Central memory CD8-positive, alpha-beta T cell (primary cell): ENCODE data around the gene SYTL3.
"Not testable (repeated sequence)": the region's sequence is repeated elsewhere in the genome, so short reads cannot be mapped to it uniquely, and the experiment has no call there.

Source experiments
- ATAC-seq: fragments of 150-1000 bp; cut with Tn5 transposase; replicated peaks from 2 replicates; pipeline ENCODE4 v1.10.0; 2022; ENCODE audit warnings: mild to moderate bottlenecking, moderate FRiP score, moderate number of reproducible peaks; ENCODE audit not compliant: poor library complexity, severe bottlenecking; ENCODE audit errors: extremely low read depth
- DNase-seq, 2 donors: peaks; one replicate each; pipeline ENCODE4 v3.0.0; 2021; ENCODE audit warnings: low spot score in 2 of 2
- H3K27ac Mint-ChIP-seq: one replicate; pipeline ENCODE4 v1.8.0; 2022; ENCODE audit warnings: low read depth, mild to moderate bottlenecking, moderate library complexity, mixed read lengths
- H3K27me3 Mint-ChIP-seq: one replicate; pipeline ENCODE4 v1.8.0; 2022; ENCODE audit warnings: mixed read lengths
- H3K36me3 Mint-ChIP-seq: one replicate; pipeline ENCODE4 v1.8.0; 2022; ENCODE audit warnings: mild to moderate bottlenecking, moderate library complexity, mixed read lengths; ENCODE audit not compliant: insufficient read depth
- H3K4me1 Mint-ChIP-seq: one replicate; pipeline ENCODE4 v1.8.0; 2022; ENCODE audit warnings: mixed read lengths
- H3K4me3 Mint-ChIP-seq: one replicate; pipeline ENCODE4 v1.8.0; 2022; ENCODE audit warnings: mild to moderate bottlenecking, moderate library complexity, mixed read lengths
- H3K9me3 Mint-ChIP-seq: one replicate; pipeline ENCODE4 v1.8.0; 2022; ENCODE audit warnings: mixed read lengths

SYTL3 gene

GRCh38 chr6:158638324-158638854 is 11.5 kb upstream of the SYTL3 start:
- Mint-ChIP-seq H3K27me3 (no peaks in the 10 kb centered on the region), H3K4me3 (no peak overlapping the region), H3K27ac (peak overlapping the region; percentile 92), H3K9me3 (no peaks in the 10 kb centered on the region), H3K36me3 (peaks cover 46% of the 10 kb centered on the region), H3K4me1 (peaks cover 71% of the 10 kb centered on the region)
- DNase-seq (no peak), ATAC-seq (no peak)

- H3K4me1 Mint-ChIP-seq = peaks cover 71% of the 10 kb centered on the region
- no peak overlapping the region for H3K4me3 Mint-ChIP-seq
- peaks cover 49% of the 10 kb centered on the region for H3K36me3 Mint-ChIP-seq
- ATAC-seq (no peak), DNase-seq (no peak)
- H3K9me3 Mint-ChIP-seq = no peaks in the 10 kb centered on the region
- H3K27ac Mint-ChIP-seq = peak overlapping the region; percentile 92
- no peaks in the 10 kb centered on the region for H3K27me3 Mint-ChIP-seq
Measured at GRCh38 chr6:158639056-158639455, 10.8 kb upstream of the SYTL3 start.

- Mint-ChIP-seq H3K4me1 (peaks cover 66% of the 10 kb centered on the region), H3K27ac (peak overlapping the region; percentile 92), H3K4me3 (peak overlapping the region; percentile 55), H3K36me3 (peaks cover 55% of the 10 kb centered on the region), H3K27me3 (no peaks in the 10 kb centered on the region), H3K9me3 (no peaks in the 10 kb centered on the region)
- DNase-seq (no peak), ATAC-seq (no peak)
Measured at GRCh38 chr6:158640519-158640918, 9.3 kb upstream of the SYTL3 start.

- H3K9me3 Mint-ChIP-seq = no peaks in the 10 kb centered on the region
- H3K4me3 Mint-ChIP-seq = peak overlapping the region; percentile 96
- no peaks in the 10 kb centered on the region for H3K27me3 Mint-ChIP-seq
- DNase-seq = no peak
- peaks cover 70% of the 10 kb centered on the region for H3K4me1 Mint-ChIP-seq
- no peak for ATAC-seq
- peak overlapping the region; percentile 94 for H3K27ac Mint-ChIP-seq
- peaks cover 43% of the 10 kb centered on the region for H3K36me3 Mint-ChIP-seq
Measured at GRCh38 chr6:158642097-158642601, 7.7 kb upstream of the SYTL3 start.

- ATAC-seq = peak; percentile 4
- H3K9me3 Mint-ChIP-seq = no peaks in the 10 kb centered on the region
- H3K4me1 Mint-ChIP-seq = peaks cover 64% of the 10 kb centered on the region
- no peaks in the 10 kb centered on the region for H3K27me3 Mint-ChIP-seq
- peak overlapping the region; percentile 94 for H3K27ac Mint-ChIP-seq
- no peak for DNase-seq
- peak overlapping the region; percentile 96 for H3K4me3 Mint-ChIP-seq
- H3K36me3 Mint-ChIP-seq = peaks cover 35% of the 10 kb centered on the region
Measured at GRCh38 chr6:158643836-158644230, 6.0 kb upstream of the SYTL3 start.

GRCh38 chr6:158644231-158645063 is 5.4 kb upstream of the SYTL3 start, which contains the start of gene DYNLT1:
TSS of gene DYNLT1 (minus strand) at chr6:158644743. CDS start at chr6:158644708, 35 bp downstream.
- H3K4me3 Mint-ChIP-seq = peak within 1 kb of the TSS; percentile 96
- DNase-seq = peak; percentile 79 to 88
- no peaks in the 10 kb centered on the region for H3K27me3 Mint-ChIP-seq
- peak within 1 kb of the TSS; percentile 94 for H3K27ac Mint-ChIP-seq
- peaks cover 35% of the 10 kb centered on the region for H3K36me3 Mint-ChIP-seq
- H3K9me3 Mint-ChIP-seq = no peaks in the 10 kb centered on the region
- H3K4me1 Mint-ChIP-seq = peaks cover 64% of the 10 kb centered on the region
- peak; percentile 57 for ATAC-seq

- Mint-ChIP-seq H3K27me3 (no peaks in the 10 kb centered on the region), H3K27ac (peak overlapping the region; percentile 94), H3K4me3 (peak overlapping the region; percentile 96), H3K36me3 (peaks cover 33% of the 10 kb centered on the region), H3K9me3 (no peaks in the 10 kb centered on the region), H3K4me1 (peaks cover 65% of the 10 kb centered on the region)
- no peak for DNase-seq
- ATAC-seq = no peak
Measured at GRCh38 chr6:158645064-158646022, 4.5 kb upstream of the SYTL3 start.

- DNase-seq = no peak
- Mint-ChIP-seq H3K36me3 (peaks cover 32% of the 10 kb centered on the region), H3K4me3 (peak overlapping the region; percentile 96), H3K9me3 (no peaks in the 10 kb centered on the region), H3K27me3 (no peaks in the 10 kb centered on the region), H3K27ac (peak overlapping the region; percentile 94), H3K4me1 (peaks cover 56% of the 10 kb centered on the region)
- ATAC-seq = no peak
Measured at GRCh38 chr6:158646023-158646910, 3.6 kb upstream of the SYTL3 start.

GRCh38 chr6:158647501-158647900 is 2.4 kb upstream of the SYTL3 start:
- ATAC-seq (no peak), DNase-seq (no peak)

GRCh38 chr6:158648682-158649131 is 1.1 kb upstream of the SYTL3 start:
- Mint-ChIP-seq H3K27me3 (no peaks in the 10 kb centered on the region), H3K9me3 (no peaks in the 10 kb centered on the region), H3K4me1 (peaks cover 51% of the 10 kb centered on the region), H3K27ac (peak overlapping the region; percentile 95), H3K36me3 (peaks cover 37% of the 10 kb centered on the region), H3K4me3 (peak overlapping the region; percentile 83)
- ATAC-seq (no peak), DNase-seq (no peak)

More at GRCh38 chr6:158647501-158647900, 2.4 kb upstream of the SYTL3 start:
- Mint-ChIP-seq H3K27me3 (no peaks in the 10 kb centered on the region), H3K9me3 (no peaks in the 10 kb centered on the region), H3K4me3 (no peak overlapping the region), H3K27ac (no peak overlapping the region), H3K36me3 (peaks cover 32% of the 10 kb centered on the region), H3K4me1 (peaks cover 46% of the 10 kb centered on the region)

- H3K27ac Mint-ChIP-seq = peak overlapping the region; percentile 95
- not testable (repeated sequence) for H3K27me3 Mint-ChIP-seq, ATAC-seq, DNase-seq, H3K9me3 Mint-ChIP-seq
- H3K36me3 Mint-ChIP-seq = peaks cover 47% of the 10 kb centered on the region
- peak overlapping the region; percentile 83 for H3K4me3 Mint-ChIP-seq
- H3K4me1 Mint-ChIP-seq = peaks cover 56% of the 10 kb centered on the region
Measured at GRCh38 chr6:158651981-158652737, 2.3 kb downstream of the SYTL3 start.
